Measurements from ENCODE around the gene BBS5.
A peak's percentile ranks its signal among the peaks of the same experiment; 100 is the strongest.

DNA sequence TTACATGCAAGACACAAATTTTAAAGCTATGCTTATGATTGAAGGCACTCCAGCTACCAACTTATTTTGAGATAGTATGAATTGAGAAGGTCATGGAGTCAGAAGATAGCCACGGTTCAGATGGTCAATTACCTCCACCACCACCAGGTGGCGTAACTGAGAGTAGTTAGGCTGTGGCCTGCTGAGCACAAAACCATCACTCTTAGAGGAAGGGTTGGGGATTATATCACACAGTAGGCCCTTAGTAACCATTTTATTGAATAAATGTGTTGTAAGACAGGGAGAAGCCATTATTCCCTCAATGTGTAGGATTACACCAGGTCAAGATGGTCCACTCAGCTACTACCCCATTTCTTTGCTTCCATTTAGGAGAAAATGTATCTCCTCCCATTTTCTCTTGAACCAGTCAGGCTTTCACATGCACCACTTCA, 49.0 kb downstream of the BBS5 start:
- TF ChIP-seq, protein P1, sequence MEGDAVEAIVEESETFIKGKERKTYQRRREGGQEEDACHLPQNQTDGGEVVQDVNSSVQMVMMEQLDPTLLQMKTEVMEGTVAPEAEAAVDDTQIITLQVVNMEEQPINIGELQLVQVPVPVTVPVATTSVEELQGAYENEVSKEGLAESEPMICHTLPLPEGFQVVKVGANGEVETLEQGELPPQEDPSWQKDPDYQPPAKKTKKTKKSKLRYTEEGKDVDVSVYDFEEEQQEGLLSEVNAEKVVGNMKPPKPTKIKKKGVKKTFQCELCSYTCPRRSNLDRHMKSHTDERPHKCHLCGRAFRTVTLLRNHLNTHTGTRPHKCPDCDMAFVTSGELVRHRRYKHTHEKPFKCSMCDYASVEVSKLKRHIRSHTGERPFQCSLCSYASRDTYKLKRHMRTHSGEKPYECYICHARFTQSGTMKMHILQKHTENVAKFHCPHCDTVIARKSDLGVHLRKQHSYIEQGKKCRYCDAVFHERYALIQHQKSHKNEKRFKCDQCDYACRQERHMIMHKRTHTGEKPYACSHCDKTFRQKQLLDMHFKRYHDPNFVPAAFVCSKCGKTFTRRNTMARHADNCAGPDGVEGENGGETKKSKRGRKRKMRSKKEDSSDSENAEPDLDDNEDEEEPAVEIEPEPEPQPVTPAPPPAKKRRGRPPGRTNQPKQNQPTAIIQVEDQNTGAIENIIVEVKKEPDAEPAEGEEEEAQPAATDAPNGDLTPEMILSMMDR (IDR thresholded peaks at IDR 0.05 in 2 of 3, conservative IDR thresholded peaks at IDR 0.05 in 1 of 3; ENCODE audit: borderline replicate concordance in 1 of 3, insufficient read depth in 1 of 3, low read depth in 2 of 3, low read length in 2 of 3), result peak; percentile 59 to 92 (median 83)
- no peak for TF ChIP-seq POLR2A (IDR thresholded peaks at IDR 0.05; ENCODE audit: borderline replicate concordance, extremely low read depth, insufficient read depth, insufficient read length)

Measured in HCT116 (cell line).